Islet precursor cell (in vitro differentiated cells): Measurements from ENCODE around the gene CDC42BPG.

Experiments
- DNase-seq: peaks from one replicate; pipeline ENCODE4 v3.0.0-alpha.2; 2018

Gene CDC42BPG, protein sequence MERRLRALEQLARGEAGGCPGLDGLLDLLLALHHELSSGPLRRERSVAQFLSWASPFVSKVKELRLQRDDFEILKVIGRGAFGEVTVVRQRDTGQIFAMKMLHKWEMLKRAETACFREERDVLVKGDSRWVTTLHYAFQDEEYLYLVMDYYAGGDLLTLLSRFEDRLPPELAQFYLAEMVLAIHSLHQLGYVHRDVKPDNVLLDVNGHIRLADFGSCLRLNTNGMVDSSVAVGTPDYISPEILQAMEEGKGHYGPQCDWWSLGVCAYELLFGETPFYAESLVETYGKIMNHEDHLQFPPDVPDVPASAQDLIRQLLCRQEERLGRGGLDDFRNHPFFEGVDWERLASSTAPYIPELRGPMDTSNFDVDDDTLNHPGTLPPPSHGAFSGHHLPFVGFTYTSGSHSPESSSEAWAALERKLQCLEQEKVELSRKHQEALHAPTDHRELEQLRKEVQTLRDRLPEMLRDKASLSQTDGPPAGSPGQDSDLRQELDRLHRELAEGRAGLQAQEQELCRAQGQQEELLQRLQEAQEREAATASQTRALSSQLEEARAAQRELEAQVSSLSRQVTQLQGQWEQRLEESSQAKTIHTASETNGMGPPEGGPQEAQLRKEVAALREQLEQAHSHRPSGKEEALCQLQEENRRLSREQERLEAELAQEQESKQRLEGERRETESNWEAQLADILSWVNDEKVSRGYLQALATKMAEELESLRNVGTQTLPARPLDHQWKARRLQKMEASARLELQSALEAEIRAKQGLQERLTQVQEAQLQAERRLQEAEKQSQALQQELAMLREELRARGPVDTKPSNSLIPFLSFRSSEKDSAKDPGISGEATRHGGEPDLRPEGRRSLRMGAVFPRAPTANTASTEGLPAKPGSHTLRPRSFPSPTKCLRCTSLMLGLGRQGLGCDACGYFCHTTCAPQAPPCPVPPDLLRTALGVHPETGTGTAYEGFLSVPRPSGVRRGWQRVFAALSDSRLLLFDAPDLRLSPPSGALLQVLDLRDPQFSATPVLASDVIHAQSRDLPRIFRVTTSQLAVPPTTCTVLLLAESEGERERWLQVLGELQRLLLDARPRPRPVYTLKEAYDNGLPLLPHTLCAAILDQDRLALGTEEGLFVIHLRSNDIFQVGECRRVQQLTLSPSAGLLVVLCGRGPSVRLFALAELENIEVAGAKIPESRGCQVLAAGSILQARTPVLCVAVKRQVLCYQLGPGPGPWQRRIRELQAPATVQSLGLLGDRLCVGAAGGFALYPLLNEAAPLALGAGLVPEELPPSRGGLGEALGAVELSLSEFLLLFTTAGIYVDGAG (N-terminal part only)

DNA sequence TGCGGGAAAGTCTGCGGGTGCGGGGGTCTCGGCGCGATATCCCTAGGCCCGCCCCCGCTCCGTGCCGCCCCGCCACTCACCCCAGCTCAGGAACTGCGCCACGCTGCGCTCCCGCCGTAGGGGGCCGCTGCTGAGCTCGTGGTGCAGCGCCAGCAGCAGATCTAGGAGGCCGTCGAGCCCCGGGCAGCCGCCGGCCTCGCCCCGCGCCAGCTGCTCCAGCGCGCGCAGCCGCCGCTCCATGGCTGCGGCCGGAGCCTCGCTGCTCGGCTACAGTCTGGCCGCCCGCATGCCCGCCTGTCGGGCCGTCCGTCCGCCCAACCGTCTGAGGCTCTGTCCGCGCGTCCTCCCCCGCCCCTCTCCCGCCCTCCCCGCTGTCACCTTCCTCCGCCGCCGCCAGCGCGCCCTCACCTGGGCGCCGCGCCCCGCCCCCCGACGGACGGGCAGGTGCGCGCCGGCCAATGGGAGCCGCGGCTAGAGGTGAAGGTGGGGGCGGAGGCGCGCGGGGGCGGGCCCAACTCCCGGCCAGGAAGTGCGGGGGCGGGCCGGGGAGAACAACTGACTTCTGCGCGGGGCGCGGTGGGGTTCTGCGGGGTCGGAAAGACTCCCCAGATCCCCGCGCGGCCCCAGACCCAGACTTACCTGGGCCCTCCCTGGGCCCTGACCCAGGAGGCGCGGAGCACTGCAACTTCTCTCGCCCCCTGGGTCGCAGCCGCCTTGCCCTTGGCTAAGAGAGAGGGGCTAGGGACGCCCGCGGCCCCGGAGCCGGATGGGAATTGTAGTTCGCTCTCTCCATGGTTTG, at the start of gene CDC42BPG:
TSS of gene CDC42BPG (minus strand) at position 324 of the 799 bp plus-strand sequence. CDS start at position 240, 84 bp downstream.
- peak; percentile 92 for DNase-seq

DNA sequence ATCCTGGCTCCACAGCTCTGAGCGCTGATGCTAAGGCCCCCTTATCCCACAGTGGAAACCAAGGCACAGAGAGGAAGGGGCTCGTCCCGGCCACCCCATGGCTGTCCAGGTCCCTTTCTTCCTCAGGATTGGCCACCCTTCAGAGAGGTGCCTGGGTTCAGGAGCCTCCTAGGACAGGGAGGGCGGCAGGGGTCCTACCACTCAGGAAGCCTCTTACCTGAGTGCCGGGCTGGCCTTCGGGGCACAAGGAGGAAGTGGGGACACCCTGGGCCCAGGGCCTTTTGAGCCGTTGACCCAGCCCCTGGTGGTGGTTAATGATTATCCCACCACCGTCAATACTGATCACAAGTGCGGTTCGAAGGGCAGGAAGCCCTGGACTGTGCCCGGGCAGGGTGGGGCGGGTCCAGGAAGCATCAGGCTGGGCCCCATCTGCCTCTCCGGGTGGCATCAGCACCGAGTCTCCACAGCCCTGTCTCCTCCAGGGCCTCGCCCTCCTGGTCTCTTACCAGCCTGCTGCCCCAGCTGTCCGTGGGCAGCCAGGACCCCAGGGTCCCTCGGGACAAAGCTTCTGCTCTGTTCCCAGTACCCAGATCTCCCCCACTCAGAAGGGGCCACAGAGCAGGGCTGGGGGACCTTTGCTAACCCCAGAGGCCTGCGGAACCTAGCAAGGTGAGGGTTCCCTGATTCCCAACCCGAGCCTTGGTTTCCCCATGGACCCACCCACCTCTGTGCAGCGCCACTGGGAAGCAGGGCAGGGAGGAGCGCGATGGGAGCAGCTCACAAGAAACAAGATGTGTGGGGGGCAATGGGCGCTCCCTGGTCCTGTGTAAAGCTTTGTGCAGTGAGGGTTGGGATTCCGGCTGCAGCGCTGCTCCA, 49.0 kb upstream of the CDC42BPG start:
- DNase-seq: no peak

DNA sequence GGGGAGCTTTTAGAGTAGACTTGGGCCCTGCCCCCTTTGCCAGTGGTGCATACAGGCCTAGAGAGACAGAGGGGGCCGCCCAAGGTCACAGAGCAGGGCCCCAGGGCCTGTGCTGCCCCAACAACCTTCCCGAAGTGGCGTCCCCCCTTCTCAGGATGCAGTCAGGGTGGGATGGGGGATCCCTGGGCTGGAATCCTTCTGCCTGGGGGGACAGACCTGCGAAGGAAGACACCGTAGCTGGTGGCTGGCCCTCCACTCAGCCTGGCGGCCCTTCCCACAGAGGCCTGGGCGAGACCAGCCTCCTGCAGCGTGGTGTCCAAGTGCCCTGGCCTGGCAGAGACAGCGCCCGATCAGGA, 48.4 kb upstream of the CDC42BPG start:
- DNase-seq: no peak

DNA sequence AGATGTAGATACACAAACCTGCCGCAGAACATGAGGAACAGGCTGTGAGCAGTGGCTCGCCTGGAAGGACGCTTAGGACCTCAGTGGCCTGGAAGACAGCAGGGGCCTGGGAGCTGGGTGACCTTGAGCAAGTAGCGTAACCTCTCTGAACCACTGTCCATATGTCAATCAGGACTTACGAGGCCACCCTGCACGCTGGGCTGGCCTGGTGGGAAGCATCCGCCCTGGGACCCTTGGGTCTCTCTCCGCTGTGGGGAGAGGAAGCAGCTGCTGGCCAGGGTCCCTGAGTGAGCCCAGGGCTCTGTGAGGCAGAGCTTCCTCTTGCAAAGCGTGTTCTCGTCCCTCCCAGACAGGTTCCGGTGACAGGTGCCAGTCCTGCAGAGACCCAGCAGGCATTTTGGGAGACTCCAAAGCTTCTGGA, 48.0 kb upstream of the CDC42BPG start:
- DNase-seq: no peak

DNA sequence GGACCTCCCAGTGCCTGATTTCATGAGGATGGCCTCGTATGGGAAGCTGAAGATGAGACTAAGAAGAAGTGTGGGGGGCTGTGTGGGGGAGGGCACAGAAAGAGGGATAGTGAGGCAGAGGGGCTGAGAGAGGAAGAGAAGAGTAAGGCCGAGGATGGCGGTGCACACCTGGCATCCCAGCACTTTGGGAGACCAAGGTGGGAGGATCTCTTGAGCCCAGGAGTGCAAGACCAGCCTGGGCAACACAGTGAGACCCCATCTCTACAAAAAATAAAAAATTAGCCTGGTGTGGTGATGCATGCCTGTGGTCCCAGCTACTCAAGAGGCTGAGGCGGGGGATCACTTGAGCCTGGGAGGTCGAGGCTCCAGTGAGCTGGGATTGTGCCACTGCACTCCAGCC, 47.4 kb upstream of the CDC42BPG start:
- no peak for DNase-seq

DNA sequence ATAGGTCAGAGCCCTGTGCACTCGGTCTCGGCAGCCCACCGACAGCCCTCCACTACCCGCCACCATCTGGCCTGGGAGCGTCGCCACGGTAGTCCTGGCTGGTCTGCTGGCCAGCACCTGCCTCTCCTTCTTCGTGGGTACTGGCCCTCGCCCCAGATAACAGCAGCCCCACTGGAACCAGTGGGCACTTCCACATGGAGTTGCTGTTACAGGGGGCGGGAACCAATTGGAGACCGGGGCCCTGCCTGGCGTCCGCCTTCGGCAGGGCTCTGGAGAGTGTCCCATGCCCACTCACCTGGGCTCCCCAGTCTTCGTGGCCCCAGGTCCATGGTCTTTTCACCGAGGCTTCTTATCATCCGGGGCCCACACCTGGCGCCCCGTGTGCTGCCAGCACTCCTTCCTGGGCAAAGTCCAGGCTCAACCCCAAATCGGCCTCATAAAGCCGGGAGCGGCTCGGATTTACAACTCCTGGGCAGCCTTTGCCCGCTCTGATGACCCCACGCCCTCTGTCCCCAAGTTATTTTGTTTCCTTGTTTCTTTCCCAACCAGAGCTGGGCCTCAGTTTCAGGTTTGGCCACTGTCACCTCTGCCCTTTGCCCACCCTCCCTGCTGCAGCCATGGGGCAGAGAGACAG, 46.9 kb upstream of the CDC42BPG start:
- DNase-seq: no peak

DNA sequence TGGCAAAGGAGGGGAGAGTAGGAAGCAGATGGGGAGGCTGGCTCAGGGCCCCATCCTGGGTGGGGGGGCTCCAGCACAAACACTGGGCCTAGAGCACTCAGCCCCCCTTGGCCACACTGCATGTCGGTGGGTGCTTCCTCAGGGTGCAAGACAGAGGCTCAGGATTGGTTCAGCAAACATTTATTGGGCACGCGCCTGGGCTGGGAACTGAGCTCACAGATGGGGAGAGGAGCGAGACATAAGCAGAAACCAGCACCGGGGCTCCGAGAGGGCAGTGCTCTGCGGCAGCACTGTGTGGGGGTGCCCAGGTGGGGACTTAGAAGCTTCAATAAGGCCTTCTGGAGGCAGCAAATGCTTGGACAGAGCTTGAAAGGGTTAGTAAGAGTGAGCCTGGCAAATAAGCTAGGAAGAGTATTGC, 46.1 kb upstream of the CDC42BPG start:
- no peak for DNase-seq

DNA sequence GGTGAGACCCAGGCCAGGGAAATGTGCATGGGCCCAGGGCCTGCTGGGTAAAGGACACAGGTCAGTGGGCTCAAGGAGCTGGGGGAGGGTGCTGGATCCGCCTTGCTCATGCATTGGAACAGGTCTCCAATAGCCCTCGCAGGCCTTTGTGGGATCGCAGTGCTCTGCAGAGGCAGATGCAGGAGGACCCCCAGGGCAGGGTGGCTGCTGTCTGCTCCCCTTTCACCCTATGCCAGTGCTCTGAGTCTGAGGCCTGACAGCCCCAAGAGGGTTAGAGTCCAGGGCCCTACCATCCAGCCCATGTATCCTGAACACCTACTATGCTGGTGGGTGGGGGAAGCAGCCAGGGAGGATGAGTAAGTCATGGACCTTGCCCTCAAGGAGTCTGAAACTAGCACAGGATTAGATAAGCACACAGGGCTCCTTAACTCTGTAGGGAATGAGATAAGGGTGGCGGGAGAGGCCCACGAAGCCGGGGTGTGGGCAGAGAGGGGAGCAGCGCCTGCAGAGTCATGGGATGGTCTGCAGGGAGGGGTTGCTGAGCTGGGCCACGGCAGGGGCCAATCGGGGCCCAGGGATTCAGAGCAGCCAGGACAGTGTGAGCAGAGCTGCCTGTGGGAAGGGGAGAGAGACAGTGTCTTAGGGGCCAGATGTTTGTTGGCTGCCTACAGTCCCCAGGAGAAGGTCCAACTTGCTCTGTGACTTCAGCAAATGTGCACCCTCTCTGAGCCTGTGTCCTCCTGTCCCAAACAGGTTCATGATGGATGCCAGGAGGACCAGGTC, 44.5 kb upstream of the CDC42BPG start:
- DNase-seq: peak; percentile 69

DNA sequence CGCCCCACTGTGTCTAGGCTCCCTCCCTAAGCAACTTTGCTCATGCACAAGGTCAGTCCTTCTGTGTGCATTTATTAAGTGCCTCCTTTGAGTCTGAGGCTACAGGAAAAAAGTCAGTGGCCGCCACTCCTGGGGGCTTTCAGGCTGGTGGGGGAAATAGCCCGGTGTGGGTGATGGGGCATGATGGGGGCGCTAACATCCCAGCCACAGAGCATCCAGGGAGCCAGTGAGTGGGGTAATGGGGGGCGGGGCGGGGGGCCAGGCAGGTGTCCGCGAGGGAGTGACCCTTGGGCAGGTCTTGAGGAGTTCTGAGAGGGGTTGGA, 43.9 kb upstream of the CDC42BPG start:
- no peak for DNase-seq

DNA sequence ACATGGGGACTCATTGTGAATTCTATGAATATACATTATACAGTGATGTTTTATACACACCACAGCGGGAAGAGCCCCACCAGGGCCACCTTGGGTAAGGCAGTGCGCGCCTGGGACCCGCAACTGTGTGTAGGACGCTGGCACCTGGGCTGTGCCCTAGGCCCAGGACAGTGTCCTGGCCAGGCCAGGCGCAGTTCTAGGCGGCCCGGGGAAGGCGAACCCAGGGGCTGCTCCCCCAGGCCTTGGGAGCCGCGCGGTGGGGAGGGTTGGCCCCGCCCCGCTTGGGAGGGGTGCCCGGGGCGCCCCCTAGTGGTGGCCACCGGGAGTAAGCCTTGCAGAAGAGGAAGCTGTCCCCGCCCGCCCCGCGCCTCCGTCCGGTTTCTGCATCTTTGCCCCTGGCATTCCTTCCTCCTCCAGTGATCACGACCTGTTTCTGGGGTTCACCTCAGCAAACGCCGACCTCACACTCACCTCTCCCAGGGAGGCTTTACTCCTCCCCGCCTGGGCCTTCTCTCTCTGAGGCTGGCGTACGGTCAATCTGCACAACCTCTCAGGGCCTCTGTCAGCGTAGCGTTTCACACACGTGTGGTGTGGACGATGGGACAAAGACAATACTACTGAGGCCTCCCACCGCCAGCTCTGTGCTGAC, 43.4 kb upstream of the CDC42BPG start:
- peak; percentile 87 for DNase-seq

DNA sequence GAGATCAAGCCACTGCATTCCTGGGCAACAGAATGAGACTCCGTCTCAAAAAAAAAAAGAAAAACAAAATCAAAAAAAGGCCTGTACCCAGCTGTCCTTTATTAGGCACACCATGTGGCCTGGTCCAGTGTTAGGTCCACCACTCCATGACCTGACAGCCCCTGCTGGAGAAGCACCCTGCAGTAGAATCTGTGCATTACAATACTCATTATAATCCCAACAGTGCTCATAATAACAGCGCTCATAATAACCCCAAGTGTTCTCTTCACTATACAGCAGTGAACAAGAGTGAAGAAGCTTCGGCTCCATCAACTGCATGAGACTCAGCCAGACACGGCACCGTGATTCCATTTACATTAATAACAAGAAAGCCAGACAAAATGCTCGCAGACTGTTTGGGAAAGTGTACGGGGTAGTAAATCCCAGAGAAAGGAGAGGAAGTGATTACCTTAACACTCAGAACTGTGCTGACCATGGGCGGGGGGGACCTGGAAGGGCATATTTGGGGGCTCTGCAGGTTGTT, 42.8 kb upstream of the CDC42BPG start:
- DNase-seq: no peak

DNA sequence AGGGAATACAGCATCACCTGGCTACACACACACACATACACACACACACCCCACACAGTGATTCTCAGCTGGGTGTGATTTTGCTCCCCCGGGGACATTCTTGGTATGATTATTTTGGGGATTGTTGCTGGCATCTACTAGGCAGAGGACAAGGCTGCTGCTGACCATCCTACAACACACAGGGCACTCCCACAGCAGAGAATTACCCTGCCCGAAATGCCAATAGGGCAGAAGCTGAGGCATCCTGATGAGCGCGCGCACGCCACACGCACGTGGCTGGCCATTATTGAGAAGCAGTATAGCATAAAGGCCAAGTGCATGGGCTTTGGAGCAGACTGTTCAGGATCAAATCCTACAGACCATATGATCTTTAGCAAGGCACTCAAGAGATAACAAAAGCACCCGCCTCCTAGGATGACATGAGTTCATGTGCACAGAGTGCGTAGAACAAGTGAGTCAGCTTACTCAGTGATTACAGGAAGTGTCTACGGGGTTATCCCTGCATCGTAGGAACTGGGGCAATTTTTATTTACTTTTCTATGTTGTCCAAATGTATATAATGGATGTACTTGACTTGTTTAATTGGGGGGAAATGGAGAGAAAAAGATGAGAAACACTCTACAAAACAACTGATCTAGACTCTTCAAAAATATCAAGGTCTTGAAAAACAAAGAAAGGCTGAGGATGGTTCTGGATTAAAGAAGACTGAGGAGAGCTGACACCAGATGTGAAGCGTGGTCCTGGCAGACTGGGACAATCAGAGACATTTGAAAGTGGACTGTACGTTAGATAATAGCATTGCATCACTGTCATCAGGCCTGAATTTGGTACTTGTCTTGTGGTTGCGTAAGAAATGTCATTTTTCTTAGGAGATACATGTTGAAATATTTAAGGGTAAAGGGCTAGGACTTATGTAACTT, 41.2 kb upstream of the CDC42BPG start:
- DNase-seq: no peak

DNA sequence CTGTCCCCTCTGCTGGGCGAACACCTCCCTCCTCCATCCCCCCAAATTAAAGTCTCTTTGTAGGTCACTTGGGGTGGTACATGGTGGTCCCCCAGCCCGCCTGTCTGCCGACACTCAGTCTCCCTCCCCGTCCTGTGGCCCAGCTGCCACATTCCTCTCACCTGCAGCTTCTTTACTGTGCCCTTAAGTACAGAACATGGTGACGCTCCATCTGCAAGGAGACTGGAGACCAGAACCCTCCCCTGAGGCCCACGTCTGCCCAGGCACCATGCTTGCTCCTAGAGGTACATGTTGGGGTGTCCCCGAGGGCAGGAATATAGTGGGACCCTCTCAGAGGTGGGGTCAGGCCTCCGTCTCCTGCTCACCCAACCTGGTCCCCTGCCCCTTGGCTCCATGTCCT, 39.6 kb upstream of the CDC42BPG start:
- DNase-seq: no peak

DNA sequence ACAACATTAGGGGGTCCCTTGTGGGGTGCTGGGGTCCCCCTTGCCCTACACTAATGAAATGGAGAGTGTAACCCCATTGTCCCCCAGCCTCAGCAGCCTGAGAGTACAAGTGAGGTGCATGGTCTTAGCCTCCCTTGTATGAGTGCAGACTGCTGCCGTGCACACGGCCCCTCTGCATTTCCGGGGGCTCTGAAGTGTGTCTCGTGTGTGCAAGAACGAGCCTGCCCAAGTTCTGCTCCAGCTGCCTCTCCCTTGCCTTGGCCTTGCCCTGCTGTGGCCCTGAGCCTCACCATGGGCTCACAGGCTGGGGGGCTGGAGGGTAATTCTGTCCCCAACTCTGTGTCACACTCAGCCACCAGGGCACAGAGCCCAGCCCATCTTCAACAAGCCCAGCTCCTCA, 39.1 kb upstream of the CDC42BPG start:
- DNase-seq: no peak

DNA sequence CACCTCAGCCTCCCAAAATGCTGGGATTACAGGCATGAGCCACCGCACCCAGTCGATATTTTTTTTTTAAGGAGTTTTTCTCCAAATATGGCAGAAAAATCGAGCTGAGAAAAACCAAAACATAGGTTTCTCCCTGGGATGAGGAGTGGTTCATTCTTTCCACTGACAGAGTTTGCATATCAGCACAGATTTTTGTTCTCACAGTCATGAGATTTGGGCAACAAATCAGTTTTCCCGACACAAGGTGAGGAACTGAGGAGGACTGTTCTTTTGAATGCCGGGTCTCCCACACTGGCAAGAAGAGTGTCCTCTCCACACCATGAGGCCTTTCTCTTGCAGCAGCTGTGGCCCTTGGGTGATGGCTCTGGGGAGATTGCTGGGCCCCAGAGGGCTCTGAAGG, 37.8 kb upstream of the CDC42BPG start:
- DNase-seq: no peak

DNA sequence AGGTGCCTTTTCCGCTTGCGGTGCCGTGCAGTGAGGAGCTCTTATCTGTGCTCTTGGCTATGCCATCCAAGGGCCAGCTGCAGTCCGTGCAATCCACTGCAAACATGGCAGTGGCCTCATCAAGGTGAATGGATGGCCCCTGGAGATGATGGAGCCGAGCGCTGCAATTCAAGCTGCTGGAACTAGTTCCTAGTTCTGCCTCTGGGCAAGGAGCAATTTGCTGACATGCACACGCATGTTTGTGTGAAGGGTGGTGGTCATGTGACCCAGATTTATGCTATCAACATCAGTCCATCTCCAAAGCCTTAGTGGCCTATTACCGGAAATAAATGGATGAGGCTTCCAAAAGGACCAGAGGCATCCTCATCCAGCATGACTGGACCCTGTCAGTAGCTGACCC, 37.0 kb upstream of the CDC42BPG start:
- no peak for DNase-seq

DNA sequence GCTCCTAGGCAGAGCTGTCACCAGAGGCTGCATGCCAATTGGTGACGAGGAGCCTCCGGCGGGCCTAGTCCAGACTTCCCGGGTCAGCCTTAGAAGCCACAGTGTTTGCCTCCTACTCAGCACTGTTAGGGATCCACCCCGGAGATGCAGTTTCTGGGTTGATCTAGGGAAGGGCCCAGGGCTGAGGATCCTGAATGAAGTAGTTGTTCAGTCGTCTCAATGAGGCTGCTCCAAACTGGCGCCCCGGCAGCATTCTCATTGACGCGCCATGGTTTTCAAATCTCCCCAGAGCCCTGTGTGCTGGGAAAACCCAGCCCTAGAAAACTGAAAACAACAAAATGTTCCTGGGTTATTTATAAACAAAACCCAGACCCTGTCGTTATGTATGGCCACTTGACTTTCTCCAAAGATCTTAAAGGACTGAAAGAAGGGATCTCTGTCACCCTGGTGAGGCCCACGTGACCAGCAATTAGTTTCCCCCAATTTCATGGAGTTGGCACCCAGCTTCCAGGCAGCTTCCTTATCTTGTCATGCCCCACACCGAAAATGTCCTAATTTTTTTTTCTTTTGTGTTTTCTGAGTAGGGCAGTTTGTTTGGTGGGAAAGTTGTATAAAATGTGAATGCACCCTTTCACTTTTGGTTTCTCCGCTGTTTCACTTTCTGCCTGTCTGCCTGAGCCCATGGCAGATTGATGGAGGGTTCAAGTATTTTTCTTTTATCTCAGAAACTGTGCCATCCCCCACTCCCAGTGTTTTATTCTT, 36.0 kb upstream of the CDC42BPG start:
- DNase-seq: no peak
